Measurements from ENCODE around the gene KIAA1614. TPM values are rescaled to one million over a fixed set of nuclear protein-coding genes. Genes with fewer than 3 reads are reported as not detected.

Gene KIAA1614
- total RNA-seq, 1 donor from 2014 or later: 9.1 TPM

DNA sequence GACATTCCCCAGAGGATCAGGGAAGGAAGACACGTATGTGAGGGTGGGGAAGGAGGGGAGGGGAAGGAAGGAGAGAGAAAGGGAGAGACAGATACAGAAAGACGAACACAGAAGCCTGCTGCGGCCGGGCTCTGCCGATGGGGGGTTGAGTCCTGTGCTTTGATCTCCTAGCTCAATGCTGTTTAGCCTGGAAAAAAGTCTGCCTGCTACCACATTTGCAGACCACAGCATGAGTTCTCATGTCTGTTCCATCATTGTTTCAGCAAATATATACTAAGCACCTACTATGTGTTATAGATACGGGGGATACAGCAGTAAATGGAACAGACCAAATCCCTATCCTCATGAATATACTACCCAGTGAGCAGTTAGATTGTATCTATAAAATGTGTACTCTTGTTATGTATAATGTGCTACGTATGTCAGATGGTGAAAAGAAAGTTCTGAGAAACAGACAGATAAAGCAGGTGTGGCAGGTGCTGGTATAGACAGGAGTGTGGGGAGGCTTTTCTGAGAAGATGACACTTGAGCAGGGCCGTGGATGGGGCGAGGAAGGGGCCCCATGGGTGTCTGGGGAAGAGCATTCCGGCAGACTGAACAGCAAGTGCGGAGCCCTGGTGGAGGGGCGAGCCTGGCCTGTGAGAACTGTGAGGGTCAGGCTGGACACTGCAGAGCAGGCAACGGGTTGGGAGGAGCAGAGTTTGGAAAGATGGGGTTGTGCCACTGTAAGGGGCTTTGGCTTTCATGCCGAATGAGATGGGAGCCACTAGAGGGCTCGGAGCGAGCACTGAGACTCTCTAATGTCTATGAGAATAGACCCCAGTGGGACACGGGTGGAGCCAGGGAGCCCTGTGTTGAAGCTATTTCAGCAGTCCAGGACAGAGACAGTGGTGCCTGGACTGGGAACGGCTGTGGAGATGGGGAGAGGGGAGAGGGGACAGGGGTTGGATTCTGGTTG is 34.1 kb downstream of the KIAA1614 start:
- no peak overlapping the region for H3K27ac ChIP-seq (replicated peaks)
- H3K27me3 ChIP-seq (ENCODE audit: low read depth): no peaks in the 10 kb centered on the region
- H3K36me3 ChIP-seq: peaks cover 47% of the 10 kb centered on the region
- DNase-seq: no peak
- no peak overlapping the region for H3K4me3 ChIP-seq
- intact Hi-C loops (cut with micrococcal nuclease): no loop called here
- no peaks in the 10 kb centered on the region for H3K9me3 ChIP-seq (replicated peaks)
- H3K4me1 ChIP-seq: no peaks in the 10 kb centered on the region
- TF ChIP-seq CTCF (IDR thresholded peaks at IDR 0.05; ENCODE audit: borderline replicate concordance): no peak

DNA sequence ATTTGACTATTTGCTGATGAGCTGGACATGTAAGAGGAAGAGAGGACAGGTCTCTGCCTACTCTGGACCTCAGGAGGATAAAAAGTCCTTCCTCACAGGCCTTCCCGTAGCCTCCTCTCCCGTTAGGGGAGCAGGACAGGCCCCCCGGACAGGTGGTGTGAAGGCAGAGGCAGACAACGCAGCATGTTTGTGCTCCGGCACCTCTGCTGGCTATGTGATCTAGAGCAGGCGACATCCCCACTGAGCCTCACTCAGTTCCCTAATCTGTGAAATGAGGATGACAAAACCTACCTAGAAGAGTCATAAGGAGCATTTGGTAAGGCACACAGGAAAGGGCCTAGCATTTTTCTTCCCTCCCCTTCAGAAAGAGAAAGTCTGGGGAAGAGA is 34.8 kb downstream of the KIAA1614 start:
- Histone ChIP-seq H3K36me3 (peaks cover 47% of the 10 kb centered on the region), H3K9me3 (replicated peaks) (no peaks in the 10 kb centered on the region), H3K4me1 (no peaks in the 10 kb centered on the region), H3K4me3 (no peak overlapping the region), H3K27ac (replicated peaks) (no peak overlapping the region), H3K27me3 (ENCODE audit: low read depth) (no peaks in the 10 kb centered on the region)
- intact Hi-C loops (cut with micrococcal nuclease): no loop called here
- no peak for DNase-seq
- no peak for TF ChIP-seq CTCF (IDR thresholded peaks at IDR 0.05; ENCODE audit: borderline replicate concordance)

- intact Hi-C loops (cut with micrococcal nuclease): no loop called here
- Histone ChIP-seq H3K4me1 (peaks cover 1% of the 10 kb centered on the region), H3K9me3 (replicated peaks) (no peaks in the 10 kb centered on the region), H3K4me3 (no peak overlapping the region), H3K27me3 (ENCODE audit: low read depth) (no peaks in the 10 kb centered on the region), H3K36me3 (peaks cover 47% of the 10 kb centered on the region), H3K27ac (replicated peaks) (no peak overlapping the region)
- no peak for DNase-seq
- TF ChIP-seq CTCF (IDR thresholded peaks at IDR 0.05; ENCODE audit: borderline replicate concordance): no peak
Observed at GRCh38 chr1:180947901-180948640, 35.4 kb downstream of the KIAA1614 start.

- TF ChIP-seq CTCF (IDR thresholded peaks at IDR 0.05; ENCODE audit: borderline replicate concordance): no peak
- DNase-seq: no peak
Observed at GRCh38 chr1:180948641-180949615, 36.2 kb downstream of the KIAA1614 start.

DNA sequence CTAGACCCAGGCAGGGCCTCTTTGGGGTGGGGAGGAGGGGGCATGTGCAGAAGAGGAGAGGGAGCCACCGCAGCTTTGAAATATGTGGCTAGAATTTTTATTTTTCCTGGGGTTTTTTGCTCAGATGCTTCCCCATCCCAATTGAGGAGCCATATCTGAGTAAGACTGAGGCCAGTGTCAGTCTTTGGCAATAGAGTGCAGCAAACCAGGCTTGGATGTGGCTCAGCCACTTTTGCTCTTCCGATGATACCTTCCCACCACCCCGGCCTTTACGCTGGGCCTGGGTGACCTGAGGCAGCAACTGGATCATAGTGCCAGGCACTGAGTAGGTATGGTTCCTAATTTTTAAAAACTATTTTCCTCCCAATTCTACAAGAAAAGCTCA is 36.9 kb downstream of the KIAA1614 start:
- Histone ChIP-seq H3K9me3 (replicated peaks) (no peaks in the 10 kb centered on the region), H3K27me3 (ENCODE audit: low read depth) (no peaks in the 10 kb centered on the region), H3K4me3 (no peak overlapping the region), H3K36me3 (peaks cover 38% of the 10 kb centered on the region), H3K4me1 (peaks cover 16% of the 10 kb centered on the region), H3K27ac (replicated peaks) (no peak overlapping the region)
- TF ChIP-seq CTCF (IDR thresholded peaks at IDR 0.05; ENCODE audit: borderline replicate concordance): no peak
- DNase-seq: no peak
- intact Hi-C loops (cut with micrococcal nuclease): no loop called here

More at GRCh38 chr1:180948641-180949615, 36.2 kb downstream of the KIAA1614 start:
- Histone ChIP-seq H3K4me1 (peaks cover 9% of the 10 kb centered on the region), H3K27ac (replicated peaks) (no peak overlapping the region), H3K27me3 (ENCODE audit: low read depth) (no peaks in the 10 kb centered on the region), H3K4me3 (no peak overlapping the region), H3K36me3 (peaks cover 45% of the 10 kb centered on the region), H3K9me3 (replicated peaks) (no peaks in the 10 kb centered on the region)
- intact Hi-C loops (cut with micrococcal nuclease): no loop called here

Measured in left ventricle myocardium inferior (tissue), 1 donor.